Hematopoietic multipotent progenitor cell treated with erythropoietin and hydrocortisone succinate and interleukin-3 and kit ligand, for 6 days (in vitro differentiated cells): Measurements from ENCODE around the gene PPP1R11.
"Not testable (repeated sequence)": the region's sequence is repeated elsewhere in the genome, so short reads cannot be mapped to it uniquely, and the experiment has no call there.

ENCODE experiments used
- DNase-seq: peaks from one replicate; pipeline ENCODE4 v3.0.0-alpha.2; 2015

PPP1R11 gene

DNA sequence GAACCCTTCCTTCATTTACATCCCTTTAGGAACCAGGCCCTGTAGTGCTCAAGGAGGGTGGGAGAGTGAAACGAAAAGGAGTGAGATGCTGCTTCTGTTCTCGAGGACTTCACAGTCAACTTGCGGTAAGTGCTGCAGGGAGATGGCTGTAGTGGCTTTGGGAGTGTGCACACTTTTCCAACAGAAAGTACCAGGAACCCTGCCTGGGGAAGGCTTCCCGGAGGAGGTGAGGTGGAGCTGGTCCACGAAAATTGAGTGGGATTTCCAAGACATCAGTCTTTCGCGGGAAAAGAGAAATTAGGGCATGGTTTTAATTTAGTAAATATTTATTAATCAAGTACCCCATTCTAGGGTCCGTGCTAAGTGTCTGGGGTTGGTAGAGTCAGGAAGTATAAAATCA, 33.2 kb downstream of the PPP1R11 start:
- no peak for DNase-seq

DNA sequence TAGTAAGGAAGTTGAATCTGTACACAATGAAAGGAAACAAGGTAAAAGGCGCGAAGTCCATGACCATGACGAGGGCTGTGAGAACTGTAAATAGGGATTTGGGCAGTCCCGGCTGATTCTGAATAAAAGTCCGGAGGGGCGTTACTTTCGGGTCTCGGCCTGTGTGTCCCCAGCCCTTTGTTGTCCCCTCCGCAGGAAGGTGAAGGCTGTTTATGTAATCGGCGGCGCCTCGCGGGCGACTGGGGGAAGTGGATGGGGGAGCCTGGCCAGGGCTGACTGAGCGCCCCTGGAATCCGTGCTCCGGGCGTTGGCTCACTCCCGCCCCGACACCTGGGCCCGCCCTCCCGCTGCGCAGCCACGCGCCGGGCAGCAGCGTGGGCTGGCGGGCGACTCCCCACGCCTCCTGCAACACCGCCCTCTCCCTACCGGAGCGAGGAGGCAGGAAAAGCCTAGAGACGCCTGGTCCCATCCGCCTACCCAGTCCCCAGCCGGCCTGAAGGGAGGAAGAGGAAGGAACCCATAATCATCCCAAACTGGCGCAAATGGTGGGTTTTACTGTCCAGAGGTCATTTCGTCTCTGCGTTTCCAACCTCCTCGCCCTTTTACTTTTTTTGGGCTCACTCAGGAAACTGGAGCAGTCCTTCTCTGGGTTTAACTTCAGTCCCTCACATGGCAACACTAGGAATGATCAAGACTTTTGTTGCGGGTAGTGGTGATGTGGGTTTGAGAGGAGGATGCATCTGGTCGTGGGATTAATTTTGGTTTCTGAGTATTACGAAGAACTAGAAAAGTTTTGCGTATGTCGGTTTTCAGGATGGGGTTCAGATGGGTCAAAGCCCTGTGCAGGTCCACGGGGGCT, 33.8 kb downstream of the PPP1R11 start:
- DNase-seq: peak; percentile 15

DNA sequence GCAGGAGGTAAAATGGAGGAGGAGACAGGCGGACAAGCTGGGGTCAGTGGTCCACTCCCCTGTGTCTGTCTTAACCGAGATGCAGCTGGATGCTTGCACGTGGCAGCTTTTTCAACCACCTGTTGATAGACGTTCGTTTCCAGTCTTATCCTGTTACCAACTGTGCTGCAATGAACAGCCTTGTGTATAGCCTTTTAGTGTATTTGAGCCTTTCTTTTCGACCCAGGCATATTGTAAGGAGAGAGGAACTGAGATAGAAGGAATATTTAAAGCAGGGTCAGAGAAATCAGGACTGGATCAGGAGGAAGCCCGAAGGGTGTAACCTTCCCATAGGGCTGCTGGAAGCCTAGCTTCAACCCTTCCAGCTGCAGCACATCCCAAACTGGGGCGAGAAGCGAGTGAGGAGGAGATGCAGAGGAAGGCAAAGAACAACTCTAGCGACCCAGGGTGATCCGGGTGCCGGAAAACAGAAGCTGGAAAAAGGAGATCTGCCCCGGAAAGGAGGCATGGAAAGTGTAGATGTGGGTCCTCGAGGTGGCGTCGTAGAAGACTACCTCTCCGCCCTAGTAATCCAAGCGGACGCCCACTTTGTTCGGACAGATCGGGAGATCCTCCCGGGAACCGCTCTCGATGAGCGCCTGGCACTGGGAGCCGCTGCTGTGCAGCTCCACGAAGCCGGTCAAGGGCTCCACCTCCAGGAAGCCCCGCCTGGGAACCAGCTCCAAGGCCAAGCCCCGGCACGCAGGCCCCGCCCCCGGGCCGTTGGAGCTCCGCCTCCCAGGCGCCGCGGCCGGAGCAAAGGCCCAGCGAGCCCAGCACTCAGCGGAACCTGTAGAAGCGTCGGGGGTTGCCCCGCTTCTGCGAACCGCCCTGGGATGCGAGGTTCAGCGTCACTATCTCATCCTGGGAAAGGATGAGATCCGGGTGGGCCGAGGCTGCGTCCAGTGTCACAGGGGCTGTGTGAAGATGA, 34.7 kb downstream of the PPP1R11 start:
- peak; percentile 84 for DNase-seq

GRCh38 chr6:30102414-30102969, 35.5 kb downstream of the PPP1R11 start:
- no peak for DNase-seq

DNA sequence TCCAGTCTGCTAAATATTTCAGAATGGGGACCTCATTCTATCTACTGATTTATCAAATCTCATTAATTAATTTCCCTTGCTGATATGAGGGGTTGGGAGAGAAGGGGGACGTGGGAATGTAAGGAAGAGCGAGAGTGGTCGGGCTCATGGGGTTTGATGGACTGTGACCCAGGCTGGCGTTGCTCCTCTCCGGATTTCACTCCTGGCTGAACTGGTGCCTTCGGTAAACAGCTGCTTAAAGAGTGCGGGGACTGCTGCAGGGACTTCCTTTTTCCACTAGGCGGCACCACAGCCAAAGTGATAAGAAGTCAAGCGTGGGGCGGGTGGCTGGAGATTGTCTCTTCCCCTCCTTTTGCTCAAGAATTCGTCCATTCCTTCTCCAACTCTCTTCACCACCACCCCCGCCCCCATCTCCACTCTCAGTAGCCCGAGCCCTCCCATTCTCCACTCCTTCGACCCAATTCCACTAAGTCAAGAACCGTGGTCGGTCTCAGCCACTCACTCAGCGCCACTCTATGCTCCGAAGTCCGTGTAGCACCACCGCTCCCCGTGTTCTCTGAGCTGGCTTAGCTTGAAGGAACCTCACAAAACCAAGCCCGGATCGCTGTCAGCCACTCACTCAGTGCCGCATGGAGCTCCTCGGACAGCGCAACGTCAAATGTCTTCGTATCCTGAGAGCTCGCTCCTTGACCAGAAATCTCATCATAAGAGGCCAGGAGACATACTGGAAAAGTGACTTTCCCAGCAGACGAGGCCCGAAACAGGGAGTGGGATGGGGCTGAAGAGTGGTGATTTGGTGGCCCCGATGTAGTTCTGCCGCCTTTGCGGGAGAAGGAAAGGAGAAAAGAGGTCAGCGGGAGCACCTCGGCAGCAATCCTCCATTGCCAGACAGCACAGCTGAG, 36.2 kb downstream of the PPP1R11 start:
- peak; percentile 95 for DNase-seq

- DNase-seq: no peak
Observed at GRCh38 chr6:30103872-30104179, 36.8 kb downstream of the PPP1R11 start.

DNA sequence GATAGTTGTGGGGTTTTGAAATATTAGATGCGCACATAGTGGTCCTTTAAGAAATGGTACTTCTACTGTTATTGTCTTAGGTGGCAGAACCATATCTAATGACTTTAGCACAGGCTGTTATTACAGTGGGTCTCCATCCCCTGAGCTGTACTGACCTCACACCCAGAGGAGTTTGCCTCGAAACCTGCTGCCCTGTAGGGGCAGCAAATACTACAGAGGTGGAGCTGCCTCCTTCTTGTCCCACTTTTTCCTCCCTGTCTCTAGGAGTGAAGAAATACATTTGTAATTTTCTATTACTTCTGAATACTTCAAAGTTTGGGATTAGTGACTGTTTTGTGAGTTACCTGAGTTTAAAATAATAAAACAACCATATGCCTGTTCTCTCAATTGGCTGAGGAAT, 37.7 kb downstream of the PPP1R11 start:
- peak; percentile 15 for DNase-seq

GRCh38 chr6:30111266-30111856, 44.4 kb downstream of the PPP1R11 start:
- DNase-seq: no peak

- no peak for DNase-seq
Observed at GRCh38 chr6:30112402-30112994, 45.5 kb downstream of the PPP1R11 start.

DNA sequence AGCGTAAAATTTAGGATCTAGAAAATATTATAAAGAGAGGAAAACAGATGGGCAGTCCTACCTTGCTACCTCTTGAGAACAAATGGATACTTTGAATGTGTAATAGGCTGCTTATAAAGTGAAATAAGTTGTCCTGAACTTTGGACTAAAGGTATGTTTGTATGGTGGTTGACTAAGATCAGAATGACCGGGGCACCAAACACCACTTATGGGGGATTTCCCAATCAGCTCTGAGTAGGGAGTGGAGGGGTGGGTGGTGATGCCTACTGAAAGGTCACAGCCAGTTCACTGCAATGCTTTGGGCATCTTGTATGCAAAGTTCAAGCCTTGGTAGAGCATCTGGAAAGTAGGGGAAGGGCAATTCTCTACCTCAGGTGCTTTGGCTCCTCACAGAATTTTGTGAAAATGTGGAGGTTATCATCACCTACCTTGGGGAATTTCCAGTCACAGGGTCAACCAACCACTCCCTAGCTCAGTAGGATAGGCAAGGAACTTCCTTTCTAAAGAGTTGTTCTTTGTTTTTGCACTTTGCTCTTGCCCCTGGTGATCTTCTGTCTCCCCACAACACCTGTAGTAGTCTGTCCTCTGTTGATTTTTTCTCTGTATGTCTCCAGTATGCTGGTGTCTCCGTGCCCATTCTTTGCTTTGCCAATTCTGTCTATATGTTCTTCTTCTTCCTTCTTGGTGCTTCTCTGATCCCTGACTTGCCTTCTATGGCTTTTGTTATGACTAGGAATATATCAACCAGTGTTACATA, 46.2 kb downstream of the PPP1R11 start, which contains the start of gene TRIM31:
TRIM31 (minus strand) TSS at position 88 of the 757 bp plus-strand sequence. CDS start 285 bp downstream, outside the sequence.
- no peak for DNase-seq

DNA sequence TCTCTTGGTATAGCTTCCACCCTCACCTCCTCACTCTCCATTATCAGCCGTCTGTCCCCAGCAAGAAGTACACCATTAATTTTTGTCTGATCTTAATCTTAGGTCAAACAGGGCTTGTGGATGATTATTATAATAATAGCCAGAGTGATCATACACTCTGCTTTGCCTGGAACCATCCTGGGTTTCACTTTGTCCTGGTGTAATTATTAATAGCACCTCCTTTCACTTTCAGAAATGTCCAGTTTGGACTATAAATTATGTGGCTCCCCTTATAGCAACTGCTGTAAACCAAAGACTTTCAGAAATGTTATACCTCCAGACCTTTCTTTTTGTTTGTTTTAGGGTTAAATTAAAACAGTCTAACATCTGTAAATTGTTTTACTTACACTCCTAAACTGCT, 46.8 kb downstream of the PPP1R11 start:
- DNase-seq: no peak

- no peak for DNase-seq
Observed at GRCh38 chr6:30116724-30117123, 49.7 kb downstream of the PPP1R11 start.

DNA sequence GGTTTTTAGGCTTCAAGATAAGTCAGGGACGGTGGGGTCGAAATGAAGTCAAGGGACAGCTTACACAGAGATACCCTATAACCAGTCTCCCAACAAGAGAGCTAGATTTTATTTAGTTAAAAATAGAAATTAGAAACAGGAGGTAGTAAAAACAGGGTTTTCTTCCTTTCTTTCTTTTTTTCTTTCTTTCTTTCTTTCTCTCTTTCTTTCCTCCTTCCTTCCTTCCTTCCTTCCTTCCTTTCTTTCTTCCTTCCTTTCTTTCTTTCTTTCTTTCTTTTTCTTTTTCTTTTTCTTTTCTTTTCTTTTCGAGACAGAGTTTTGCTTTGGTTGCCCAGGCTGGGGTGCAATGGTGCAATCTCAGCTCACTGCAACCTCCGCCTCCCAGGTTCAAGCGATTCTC, 51.7 kb downstream of the PPP1R11 start:
- not testable (repeated sequence) for DNase-seq
